Mesodermal cell (in vitro differentiated cells): Measurements from ENCODE around the gene CDRT15.
"Not testable (repeated sequence)": the region's sequence is repeated elsewhere in the genome, so short reads cannot be mapped to it uniquely, and the experiment has no call there.

ENCODE experiments used
- H3K27ac ChIP-seq: 2 replicates; pipeline ENCODE4 v1.7.0; 2013; ENCODE audit warnings: mild to moderate bottlenecking, low read depth, low read length, moderate library complexity; ENCODE audit not compliant: severe bottlenecking
- H3K36me3 ChIP-seq: 2 replicates; pipeline ENCODE4 v1.7.1; 2013; ENCODE audit warnings: mild to moderate bottlenecking, low read length, moderate library complexity; ENCODE audit not compliant: control insufficient read depth, insufficient read depth
- H3K4me1 ChIP-seq: one replicate; pipeline ENCODE4 v1.7.1; 2013; ENCODE audit warnings: mild to moderate bottlenecking, low read length; ENCODE audit not compliant: insufficient read depth, control insufficient read depth, poor library complexity, severe bottlenecking
- H3K4me3 ChIP-seq: 2 replicates; pipeline ENCODE4 v1.7.0; 2013; ENCODE audit warnings: low read length, control low read depth, mild to moderate bottlenecking; ENCODE audit not compliant: insufficient read depth, poor library complexity, severe bottlenecking; ENCODE audit errors: extremely low read depth
- H3K9me3 ChIP-seq: 2 replicates; pipeline ENCODE4 v1.7.1; 2013; ENCODE audit warnings: mild to moderate bottlenecking, low read length, moderate library complexity; ENCODE audit not compliant: control insufficient read depth
- WGBS, 2 experiments: methylation state at CpG; one replicate each; pipeline ENCODE4 v1.1.5; 2013; ENCODE audit warnings: missing lambda C conversion rate in 2 of 2; ENCODE audit not compliant: insufficient coverage in 2 of 2; 5-methylcytosine and 5-hydroxymethylcytosine counted together

Gene CDRT15

GRCh38 chr17:14191469-14191868, 45.2 kb downstream of the CDRT15 start:
- H3K4me3 ChIP-seq, H3K9me3 ChIP-seq, H3K36me3 ChIP-seq, H3K27ac ChIP-seq, H3K4me1 ChIP-seq: not testable (repeated sequence)

- no CpG with 5 or more reads among the region's 1 CpG for WGBS, 2 experiments
- H3K9me3 ChIP-seq = not testable (repeated sequence)
Observed at GRCh38 chr17:14190774-14191173, 45.9 kb downstream of the CDRT15 start.

GRCh38 chr17:14186443-14186842, 50.2 kb downstream of the CDRT15 start:
- not testable (repeated sequence) for H3K36me3 ChIP-seq, H3K4me1 ChIP-seq, H3K9me3 ChIP-seq, H3K27ac ChIP-seq, H3K4me3 ChIP-seq
- WGBS, 2 experiments = no CpG with 5 or more reads among the region's 4 CpGs

More at GRCh38 chr17:14190774-14191173, 45.9 kb downstream of the CDRT15 start:
- not testable (repeated sequence) for H3K4me1 ChIP-seq, H3K27ac ChIP-seq, H3K36me3 ChIP-seq, H3K4me3 ChIP-seq
